DMS53 treated with DMSO at 0.1 percent for 48 hours (cell line): ENCODE measurements around the gene TOX4.
"Not testable (repeated sequence)": the region's sequence is repeated elsewhere in the genome, so short reads cannot be mapped to it uniquely, and the experiment has no call there.

ENCODE experiments used
- DNase-seq: peaks from one replicate; lab custom pipeline; 2025; ENCODE audit not compliant: unreplicated experiment; lab: John Stamatoyannopoulos, UW

The TOX4 gene

DNA sequence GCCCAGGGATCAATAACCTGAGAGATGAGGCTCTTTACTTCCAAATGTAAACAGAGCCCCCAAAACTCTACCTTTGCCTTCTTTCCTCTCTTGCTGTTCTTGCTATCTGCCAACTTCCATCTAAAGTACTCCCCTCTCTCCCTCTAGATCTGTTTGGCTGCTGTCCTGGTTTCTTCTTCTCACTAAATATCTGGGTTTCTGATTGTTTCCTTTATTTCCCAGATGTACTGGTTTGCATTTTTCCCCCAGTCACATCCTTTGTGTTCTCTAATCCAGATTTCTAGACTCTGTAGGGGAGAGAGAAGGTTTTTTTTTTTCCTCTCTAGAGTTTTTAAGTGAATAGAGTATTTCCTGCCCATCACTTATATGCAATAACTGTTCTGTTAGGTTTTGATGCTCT lies 56.3 kb downstream of the TOX4 start:
- DNase-seq, result no peak

DNA sequence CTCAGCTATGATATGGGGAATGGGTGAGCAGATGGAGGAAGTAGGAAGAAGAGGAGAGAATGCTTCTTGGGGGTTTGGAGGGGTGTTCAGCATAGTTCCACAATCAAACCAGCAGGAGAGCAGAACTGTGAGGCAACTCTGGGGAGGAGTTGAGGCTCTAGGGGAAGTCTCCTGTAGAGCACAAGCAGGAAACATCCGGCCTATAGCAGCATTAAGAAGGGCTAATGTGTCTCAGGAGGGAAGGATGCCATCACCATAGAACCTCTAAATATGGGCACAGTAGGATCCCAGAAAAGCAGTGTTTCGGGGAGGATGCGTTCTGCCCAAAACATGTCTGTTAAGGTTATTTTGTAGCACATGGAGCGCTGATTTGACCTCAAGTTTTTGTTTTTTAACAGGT lies 57.6 kb downstream of the TOX4 start:
- DNase-seq, result no peak

DNA sequence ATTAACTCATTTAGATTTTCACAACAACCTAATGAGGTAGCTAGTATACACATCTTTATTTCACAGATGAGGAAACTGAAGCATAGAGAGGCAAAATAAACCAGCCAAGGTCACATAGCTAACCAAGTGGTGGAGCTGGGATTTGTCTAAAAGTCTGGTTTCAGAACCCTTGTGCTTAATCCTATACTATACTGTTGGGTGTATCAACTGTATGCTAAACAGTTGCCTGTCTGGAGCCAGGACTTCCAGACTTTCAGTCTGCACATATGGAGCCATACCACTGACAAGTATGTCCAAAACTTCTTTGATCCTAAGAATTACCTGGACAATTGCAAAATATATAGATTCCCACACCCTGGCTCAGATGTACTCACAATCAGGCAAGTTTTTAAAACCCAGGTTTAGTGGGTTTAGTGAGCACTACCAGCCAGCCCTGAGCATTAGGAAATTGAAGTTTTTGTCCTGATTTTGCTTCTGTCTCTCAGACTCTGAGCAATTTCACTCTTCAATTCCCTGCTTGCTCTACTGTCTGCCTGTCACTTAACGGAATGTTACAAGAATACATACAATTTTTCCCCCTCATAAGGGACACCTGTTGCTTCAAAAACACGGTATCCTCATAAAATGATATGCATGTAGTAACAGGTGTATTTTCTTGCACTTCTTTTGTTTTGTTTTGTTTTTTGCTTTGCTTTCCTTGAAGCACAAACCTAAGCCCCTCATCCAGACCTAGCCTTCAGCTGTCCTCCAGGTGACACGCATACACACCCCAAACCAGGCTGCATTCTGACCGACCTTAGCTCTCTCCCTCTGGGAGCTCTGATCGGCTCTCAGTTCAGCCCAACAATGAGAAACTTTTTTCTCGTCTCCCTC lies 58.8 kb downstream of the TOX4 start:
- DNase-seq, result no peak

DNA sequence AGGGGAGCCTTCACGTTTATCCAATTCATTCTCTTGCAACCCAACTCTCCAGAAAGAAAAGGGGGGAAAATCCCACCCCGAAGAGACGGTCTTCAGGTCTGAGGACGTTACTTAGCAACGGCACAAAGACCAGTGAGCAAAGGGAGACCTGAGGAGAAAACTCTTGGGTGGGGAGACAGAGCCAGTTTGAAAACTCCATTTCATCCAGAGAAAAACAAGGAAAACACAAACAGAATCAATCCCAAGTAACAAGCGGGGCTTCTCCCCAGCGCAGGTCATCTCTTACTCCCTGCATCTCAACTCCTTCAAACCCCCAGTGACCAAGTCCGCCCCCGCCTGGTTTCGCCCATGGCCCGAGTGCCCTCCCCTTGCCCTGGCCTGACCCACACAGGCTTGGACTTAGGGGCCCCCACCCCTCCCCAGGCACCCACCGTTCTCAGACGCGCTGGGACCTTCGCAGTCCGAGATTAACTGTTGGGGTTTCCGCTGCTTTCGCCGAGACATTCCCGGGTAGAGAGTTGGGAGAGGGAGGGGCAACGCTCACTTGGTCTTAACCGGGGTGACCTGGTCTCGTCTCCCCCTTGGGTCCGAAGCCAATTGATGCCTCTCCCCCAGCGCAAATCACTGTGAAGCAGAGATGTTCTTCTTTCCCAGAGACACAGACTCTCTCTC lies 59.6 kb downstream of the TOX4 start:
- DNase-seq, result no peak

DNA sequence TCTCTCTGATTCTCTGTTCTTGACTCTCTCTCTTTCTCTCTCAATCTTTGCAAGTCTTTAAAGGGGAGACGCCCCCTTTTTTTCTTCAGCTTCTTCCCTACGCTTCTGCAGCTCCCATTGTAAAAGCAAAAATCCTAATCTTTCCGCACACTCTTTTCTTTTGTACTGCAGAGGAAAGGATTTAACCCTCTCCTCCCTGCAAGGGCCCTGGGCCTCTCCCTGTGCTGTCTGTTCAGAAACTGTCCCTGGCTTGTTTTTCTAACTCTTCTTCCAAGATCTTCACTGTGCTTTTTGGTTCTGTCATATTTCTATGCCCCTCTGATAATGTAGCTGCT lies 60.1 kb downstream of the TOX4 start:
- DNase-seq, result no peak

DNA sequence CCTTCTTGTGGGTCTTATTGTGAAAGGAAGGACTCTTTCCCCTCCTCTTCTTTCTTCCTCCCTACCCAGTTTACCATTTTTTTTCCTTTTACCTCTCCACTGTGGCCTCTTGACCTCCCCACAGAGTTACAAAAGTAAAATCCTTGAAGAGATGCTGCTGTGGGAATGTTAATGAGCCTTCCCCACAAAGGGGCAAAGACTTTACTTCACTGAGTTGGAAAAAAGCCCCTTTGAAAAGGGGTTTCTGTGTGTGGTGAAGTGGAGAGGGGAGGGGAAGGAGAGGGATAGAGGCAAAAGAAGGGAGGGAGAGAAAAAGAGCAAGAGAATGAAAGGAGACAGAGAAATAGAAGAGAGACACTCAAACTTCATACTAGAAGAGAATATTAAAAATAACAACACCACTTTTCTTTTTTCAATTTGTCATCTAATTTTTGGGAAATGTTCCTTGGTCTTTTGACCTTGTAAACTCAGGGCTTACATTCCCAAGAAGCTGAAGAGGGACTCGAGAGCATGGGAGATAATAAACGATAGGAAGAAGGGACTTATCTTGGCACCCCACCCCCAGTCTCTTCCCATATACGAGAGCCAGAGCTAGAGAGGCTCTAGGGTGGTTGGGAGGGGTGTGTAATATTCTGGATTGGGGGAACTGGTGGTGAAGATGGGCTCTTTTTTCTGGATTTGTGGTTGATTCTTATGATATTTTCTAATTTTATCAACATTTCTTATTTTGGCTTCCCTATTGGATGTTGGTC lies 62.4 kb downstream of the TOX4 start:
- DNase-seq, result no peak

DNA sequence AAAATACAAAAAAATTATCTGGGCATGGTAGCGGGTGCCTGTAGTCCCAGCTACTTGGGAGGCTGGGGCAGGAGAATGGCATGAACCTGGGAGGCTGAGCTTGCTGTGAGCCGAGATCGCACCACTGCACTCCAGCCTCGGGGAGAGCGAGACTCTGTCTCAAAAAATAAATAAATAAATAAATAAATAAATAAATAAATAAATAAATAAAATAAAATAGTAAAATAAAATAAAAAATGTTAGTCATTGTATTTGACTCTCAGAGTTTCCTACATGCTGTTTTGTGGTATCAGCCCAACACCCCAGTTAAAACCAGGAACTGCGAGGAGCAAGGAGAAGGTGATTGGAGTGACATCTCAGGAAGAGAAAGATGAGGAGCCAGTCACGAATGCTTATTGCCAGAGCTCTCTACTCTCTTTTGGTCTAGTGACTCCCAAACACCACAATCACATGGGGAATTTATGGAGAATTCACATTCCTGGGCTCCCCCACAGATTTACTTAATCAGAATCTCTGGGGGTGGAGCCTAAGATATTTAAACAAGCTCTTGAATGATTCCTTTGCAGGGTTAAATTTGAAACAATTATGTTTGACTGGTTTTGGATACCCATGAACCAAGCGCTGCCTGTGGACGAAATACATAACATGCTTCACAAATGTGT lies 64.5 kb downstream of the TOX4 start:
- no peak for DNase-seq

DNA sequence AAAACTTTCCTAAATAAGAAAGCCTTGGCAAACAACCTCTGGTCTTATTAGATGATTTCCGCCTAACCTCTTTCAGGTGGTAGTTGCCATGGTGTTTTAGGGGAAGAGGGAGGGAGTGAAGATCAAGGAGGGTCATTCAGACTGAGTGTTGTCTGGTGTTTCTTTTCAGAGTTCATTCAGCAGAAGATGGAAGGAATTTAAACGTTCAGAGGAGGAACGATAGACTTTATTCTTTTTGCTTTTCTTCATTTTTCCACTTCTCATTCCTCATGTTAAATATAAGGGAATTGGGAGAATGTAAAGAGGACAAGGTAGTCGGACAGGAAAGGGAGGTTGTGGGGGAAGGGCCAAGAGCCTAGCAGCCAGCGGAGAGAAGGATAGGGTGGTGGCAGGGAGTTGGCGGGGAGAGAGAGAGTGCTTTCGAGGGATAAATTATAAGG lies 66.5 kb downstream of the TOX4 start:
- no peak for DNase-seq

DNA sequence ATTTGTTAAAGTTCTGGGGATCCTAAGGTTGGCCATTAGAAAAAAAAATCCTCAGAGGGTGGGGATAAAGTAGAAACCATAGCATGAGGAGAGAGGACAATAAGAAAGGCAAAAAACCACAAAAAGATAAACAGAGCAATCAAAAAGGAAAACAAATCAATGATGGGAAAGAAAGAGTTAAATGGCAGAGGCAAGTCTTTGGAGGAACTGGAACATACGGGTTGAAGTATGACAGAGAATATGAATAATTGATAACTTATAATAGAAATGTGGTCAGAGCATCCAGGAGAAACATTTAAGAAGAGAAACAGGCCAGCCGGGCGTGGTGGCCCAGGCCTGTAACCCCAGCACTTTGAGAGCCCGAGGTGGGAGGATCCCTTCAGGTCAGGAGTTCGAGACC lies 67.0 kb downstream of the TOX4 start:
- no peak for DNase-seq

DNA sequence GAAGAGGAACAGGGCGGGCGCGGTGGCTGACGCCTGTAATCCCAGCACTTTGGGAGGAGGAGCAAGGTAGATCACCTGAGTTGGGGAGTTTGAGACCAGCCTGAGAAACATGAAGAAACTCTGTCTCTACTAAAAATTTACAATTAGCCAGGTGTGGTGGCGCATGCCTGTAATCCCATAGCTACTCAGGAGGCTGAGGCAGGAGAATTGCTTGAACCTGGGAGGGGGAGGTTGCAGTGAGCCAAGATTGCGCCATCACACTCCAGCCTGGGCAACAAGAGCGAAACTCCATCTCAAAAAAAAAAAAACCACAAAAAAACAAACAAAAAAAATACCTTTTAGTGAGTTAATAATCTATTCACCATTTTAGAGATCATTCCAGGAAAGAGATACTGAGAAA lies 67.6 kb downstream of the TOX4 start:
- DNase-seq, result not testable (repeated sequence)
